ENCODE results near the gene CKMT2. TPM values are rescaled to one million over a fixed set of nuclear protein-coding genes. Genes with fewer than 3 reads are reported as not detected.
A peak's percentile ranks its signal among the peaks of the same experiment; 100 is the strongest.

Gene CKMT2
- total RNA-seq, 1 experiment from 2014 or later = not detected

GRCh38 chr5:81302596-81302995 lies 69.5 kb downstream of the CKMT2 start:
- H2AFZ ChIP-seq (ENCODE audit: low read length) = no peak overlapping the region
- DNase-seq = no peak
- H3K9me3 ChIP-seq (ENCODE audit: low read length) = no peaks in the 10 kb centered on the region
- peak overlapping the region; percentile 86 for H3K4me2 ChIP-seq (ENCODE audit: low read depth, low read length, poor library complexity, severe bottlenecking)
- H3K9me2 ChIP-seq (replicated peaks; ENCODE audit: insufficient read depth, low read length) = no peaks in the 10 kb centered on the region
- peaks cover 8% of the 10 kb centered on the region for H3K36me3 ChIP-seq (ENCODE audit: insufficient read depth, low read length)
- H3K27me3 ChIP-seq (ENCODE audit: low read length) = no peaks in the 10 kb centered on the region
- H3K79me2 ChIP-seq (ENCODE audit: low read length) = peaks cover 87% of the 10 kb centered on the region
- no peak overlapping the region for H3K27ac ChIP-seq (ENCODE audit: low read length)
- H3K4me1 ChIP-seq (ENCODE audit: low read length) = peaks cover 48% of the 10 kb centered on the region
- H3K9ac ChIP-seq (ENCODE audit: low read length) = peak overlapping the region; percentile 88
- H3K4me3 ChIP-seq (ENCODE audit: low read length) = peak overlapping the region; percentile 88
- no peaks in the 10 kb centered on the region for H4K20me1 ChIP-seq (ENCODE audit: insufficient read depth, low read depth, low read length)

- Histone ChIP-seq H3K79me2 (ENCODE audit: low read length) (peaks cover 77% of the 10 kb centered on the region), H3K9me3 (ENCODE audit: low read length) (no peaks in the 10 kb centered on the region), H3K36me3 (ENCODE audit: insufficient read depth, low read length) (peaks cover 8% of the 10 kb centered on the region), H3K9ac (ENCODE audit: low read length) (no peak overlapping the region), H3K9me2 (replicated peaks; ENCODE audit: insufficient read depth, low read length) (no peaks in the 10 kb centered on the region), H3K27ac (ENCODE audit: low read length) (no peak overlapping the region), H3K4me3 (ENCODE audit: low read length) (no peak overlapping the region), H3K4me2 (ENCODE audit: low read depth, low read length, poor library complexity, severe bottlenecking) (peak overlapping the region; percentile 86), H3K27me3 (ENCODE audit: low read length) (no peaks in the 10 kb centered on the region), H4K20me1 (ENCODE audit: insufficient read depth, low read depth, low read length) (no peaks in the 10 kb centered on the region), H2AFZ (ENCODE audit: low read length) (no peak overlapping the region), H3K4me1 (ENCODE audit: low read length) (peaks cover 38% of the 10 kb centered on the region)
- DNase-seq = no peak
Measured at GRCh38 chr5:81303563-81303962, 70.4 kb downstream of the CKMT2 start.

GRCh38 chr5:81305785-81306184 lies 72.7 kb downstream of the CKMT2 start:
- Histone ChIP-seq H2AFZ (ENCODE audit: low read length) (no peak overlapping the region), H3K4me2 (ENCODE audit: low read depth, low read length, poor library complexity, severe bottlenecking) (no peak overlapping the region), H3K27me3 (ENCODE audit: low read length) (no peaks in the 10 kb centered on the region), H3K27ac (ENCODE audit: low read length) (no peak overlapping the region), H4K20me1 (ENCODE audit: insufficient read depth, low read depth, low read length) (no peaks in the 10 kb centered on the region), H3K9ac (ENCODE audit: low read length) (no peak overlapping the region), H3K4me1 (ENCODE audit: low read length) (peaks cover 19% of the 10 kb centered on the region), H3K36me3 (ENCODE audit: insufficient read depth, low read length) (peaks cover 13% of the 10 kb centered on the region), H3K9me3 (ENCODE audit: low read length) (no peaks in the 10 kb centered on the region), H3K79me2 (ENCODE audit: low read length) (peaks cover 59% of the 10 kb centered on the region), H3K9me2 (replicated peaks; ENCODE audit: insufficient read depth, low read length) (no peaks in the 10 kb centered on the region), H3K4me3 (ENCODE audit: low read length) (no peak overlapping the region)
- DNase-seq = no peak

GRCh38 chr5:81308836-81309235 lies 75.7 kb downstream of the CKMT2 start:
- Histone ChIP-seq H3K9me3 (ENCODE audit: low read length) (no peaks in the 10 kb centered on the region), H3K4me2 (ENCODE audit: low read depth, low read length, poor library complexity, severe bottlenecking) (no peak overlapping the region), H2AFZ (ENCODE audit: low read length) (no peak overlapping the region), H3K79me2 (ENCODE audit: low read length) (peaks cover 30% of the 10 kb centered on the region), H3K27me3 (ENCODE audit: low read length) (no peaks in the 10 kb centered on the region), H3K27ac (ENCODE audit: low read length) (no peak overlapping the region), H3K4me3 (ENCODE audit: low read length) (no peak overlapping the region), H3K4me1 (ENCODE audit: low read length) (peaks cover 2% of the 10 kb centered on the region; the same call in 1 of the 2 replicates), H4K20me1 (ENCODE audit: insufficient read depth, low read depth, low read length) (no peaks in the 10 kb centered on the region), H3K9ac (ENCODE audit: low read length) (no peak overlapping the region), H3K9me2 (replicated peaks; ENCODE audit: insufficient read depth, low read length) (no peaks in the 10 kb centered on the region), H3K36me3 (ENCODE audit: insufficient read depth, low read length) (peaks cover 33% of the 10 kb centered on the region)
- DNase-seq = no peak

GRCh38 chr5:81310402-81311063 lies 77.4 kb downstream of the CKMT2 start:
- Histone ChIP-seq H3K79me2 (ENCODE audit: low read length) (peaks cover 13% of the 10 kb centered on the region; the same call in 1 of the 2 replicates), H4K20me1 (ENCODE audit: insufficient read depth, low read depth, low read length) (no peaks in the 10 kb centered on the region), H3K9me2 (replicated peaks; ENCODE audit: insufficient read depth, low read length) (no peaks in the 10 kb centered on the region), H3K27ac (ENCODE audit: low read length) (no peak overlapping the region), H2AFZ (ENCODE audit: low read length) (no peak overlapping the region), H3K4me1 (ENCODE audit: low read length) (no peaks in the 10 kb centered on the region), H3K27me3 (ENCODE audit: low read length) (no peaks in the 10 kb centered on the region), H3K36me3 (ENCODE audit: insufficient read depth, low read length) (peaks cover 25% of the 10 kb centered on the region; the same call in 1 of the 2 replicates), H3K9ac (ENCODE audit: low read length) (no peak overlapping the region), H3K9me3 (ENCODE audit: low read length) (no peaks in the 10 kb centered on the region), H3K4me2 (ENCODE audit: low read depth, low read length, poor library complexity, severe bottlenecking) (no peak overlapping the region), H3K4me3 (ENCODE audit: low read length) (no peak overlapping the region)
- no peak for DNase-seq

GRCh38 chr5:81313278-81313677 lies 80.2 kb downstream of the CKMT2 start:
- Histone ChIP-seq H3K36me3 (ENCODE audit: insufficient read depth, low read length) (peaks cover 25% of the 10 kb centered on the region; the same call in 1 of the 2 replicates), H3K79me2 (ENCODE audit: low read length) (0 out of 2 replicates have a peak, but pooled peaks cover 2% of the 10 kb centered on the region), H3K4me2 (ENCODE audit: low read depth, low read length, poor library complexity, severe bottlenecking) (no peak overlapping the region), H2AFZ (ENCODE audit: low read length) (no peak overlapping the region), H3K9ac (ENCODE audit: low read length) (no peak overlapping the region), H3K27me3 (ENCODE audit: low read length) (no peaks in the 10 kb centered on the region), H4K20me1 (ENCODE audit: insufficient read depth, low read depth, low read length) (no peaks in the 10 kb centered on the region), H3K9me3 (ENCODE audit: low read length) (no peaks in the 10 kb centered on the region), H3K27ac (ENCODE audit: low read length) (no peak overlapping the region), H3K9me2 (replicated peaks; ENCODE audit: insufficient read depth, low read length) (no peaks in the 10 kb centered on the region), H3K4me3 (ENCODE audit: low read length) (no peak overlapping the region), H3K4me1 (ENCODE audit: low read length) (peaks cover 13% of the 10 kb centered on the region)
- no peak for DNase-seq

- Histone ChIP-seq H3K36me3 (ENCODE audit: insufficient read depth, low read length) (peaks cover 25% of the 10 kb centered on the region; the same call in 1 of the 2 replicates), H3K27me3 (ENCODE audit: low read length) (no peaks in the 10 kb centered on the region), H3K9me2 (replicated peaks; ENCODE audit: insufficient read depth, low read length) (no peaks in the 10 kb centered on the region), H4K20me1 (ENCODE audit: insufficient read depth, low read depth, low read length) (no peaks in the 10 kb centered on the region), H3K9ac (ENCODE audit: low read length) (no peak overlapping the region), H3K79me2 (ENCODE audit: low read length) (0 out of 2 replicates have a peak, but pooled peaks cover 2% of the 10 kb centered on the region), H2AFZ (ENCODE audit: low read length) (no peak overlapping the region), H3K27ac (ENCODE audit: low read length) (no peak overlapping the region), H3K9me3 (ENCODE audit: low read length) (no peaks in the 10 kb centered on the region), H3K4me3 (ENCODE audit: low read length) (no peak overlapping the region), H3K4me2 (ENCODE audit: low read depth, low read length, poor library complexity, severe bottlenecking) (no peak overlapping the region), H3K4me1 (ENCODE audit: low read length) (peaks cover 13% of the 10 kb centered on the region)
- DNase-seq = no peak
Measured at GRCh38 chr5:81313686-81314085, 80.6 kb downstream of the CKMT2 start.

- Histone ChIP-seq H3K4me1 (ENCODE audit: low read length) (peaks cover 13% of the 10 kb centered on the region), H3K9me2 (replicated peaks; ENCODE audit: insufficient read depth, low read length) (no peaks in the 10 kb centered on the region), H3K9ac (ENCODE audit: low read length) (no peak overlapping the region), H3K27me3 (ENCODE audit: low read length) (no peaks in the 10 kb centered on the region), H2AFZ (ENCODE audit: low read length) (no peak overlapping the region), H3K4me3 (ENCODE audit: low read length) (no peak overlapping the region), H3K27ac (ENCODE audit: low read length) (no peak overlapping the region), H3K4me2 (ENCODE audit: low read depth, low read length, poor library complexity, severe bottlenecking) (no peak overlapping the region), H3K36me3 (ENCODE audit: insufficient read depth, low read length) (peaks cover 22% of the 10 kb centered on the region; the same call in 1 of the 2 replicates), H3K9me3 (ENCODE audit: low read length) (no peaks in the 10 kb centered on the region), H4K20me1 (ENCODE audit: insufficient read depth, low read depth, low read length) (no peaks in the 10 kb centered on the region), H3K79me2 (ENCODE audit: low read length) (0 out of 2 replicates have a peak, but pooled peaks cover under 1% of the 10 kb centered on the region)
- DNase-seq = no peak
Measured at GRCh38 chr5:81314581-81314980, 81.5 kb downstream of the CKMT2 start.

Measured in Karpas-422 (cell line).